Bronchial epithelial cell (primary cell): Measurements from ENCODE around the gene C17orf100. TPM values are rescaled to one million over a fixed set of nuclear protein-coding genes. Genes with fewer than 3 reads are reported as not detected.

Source experiments
- DNase-seq: peaks from one replicate; pipeline ENCODE4 v3.0.0-alpha.2; 2010; ENCODE audit warnings: low read depth
- FAIRE-seq: peaks from 2 replicates; lab custom pipeline; 2011; peaks lifted over from hg19 to GRCh38; lab: Jason Lieb, UNC
- H3K27me3 ChIP-seq: 2 replicates; pipeline ENCODE4 v1.5.1; 2011; ENCODE audit warnings: low read length; ENCODE audit not compliant: control insufficient read depth, insufficient read depth
- H3K36me3 ChIP-seq: 2 replicates; pipeline ENCODE4 v1.5.1; 2011; ENCODE audit warnings: low read length; ENCODE audit not compliant: control insufficient read depth, insufficient read depth
- H3K4me3 ChIP-seq: 2 replicates; pipeline ENCODE4 v1.5.1; 2011; ENCODE audit warnings: mild to moderate bottlenecking, low read depth, low read length, control low read depth
- CTCF ChIP-seq: IDR thresholded peaks from 2 replicates; pipeline ENCODE4 v1.5.1; 2011; ENCODE audit warnings: mild to moderate bottlenecking, moderate library complexity, low read length, control low read depth, inconsistent platforms; ENCODE audit not compliant: insufficient read depth, severe bottlenecking
- total RNA-seq: library from RNA; depleted of rRNA; stranded (reverse); fragments of >200 nt; gene quantifications from 2 replicates; pipeline ENCODE4 v1.2.1, GENCODE V29; 2014

C17orf100 gene
- total RNA-seq, 1 donor from 2014 or later = 0.53 TPM

- no peak for FAIRE-seq
- DNase-seq = no peak
- no peaks in the 10 kb centered on the region for H3K27me3 ChIP-seq
- no peak for TF ChIP-seq CTCF
- no peak overlapping the region for H3K4me3 ChIP-seq
- H3K36me3 ChIP-seq = peaks cover 2% of the 10 kb centered on the region
Observed at GRCh38 chr17:6611231-6611630, 40.3 kb upstream of the C17orf100 start.

- H3K4me3 ChIP-seq = no peak overlapping the region
- H3K27me3 ChIP-seq = no peaks in the 10 kb centered on the region
- no peak for TF ChIP-seq CTCF
- FAIRE-seq (no peak), DNase-seq (no peak)
- H3K36me3 ChIP-seq = peaks cover 4% of the 10 kb centered on the region
Observed at GRCh38 chr17:6623941-6624340, 27.6 kb upstream of the C17orf100 start.

- Histone ChIP-seq H3K4me3 (no peak overlapping the region), H3K27me3 (no peaks in the 10 kb centered on the region), H3K36me3 (peaks cover 3% of the 10 kb centered on the region)
- FAIRE-seq (no peak), DNase-seq (no peak)
- TF ChIP-seq CTCF = no peak
Observed at GRCh38 chr17:6626616-6627015, 24.9 kb upstream of the C17orf100 start.

- no peak overlapping the region for H3K4me3 ChIP-seq
- H3K36me3 ChIP-seq = peaks cover 3% of the 10 kb centered on the region
- peak; percentile 28 for DNase-seq
- H3K27me3 ChIP-seq = no peaks in the 10 kb centered on the region
- TF ChIP-seq CTCF = no peak
- FAIRE-seq = no peak
Observed at GRCh38 chr17:6627019-6627418, 24.5 kb upstream of the C17orf100 start.

GRCh38 chr17:6630390-6630789 lies 21.2 kb upstream of the C17orf100 start:
- no peak for FAIRE-seq
- no peak for TF ChIP-seq CTCF
- Histone ChIP-seq H3K27me3 (no peaks in the 10 kb centered on the region), H3K4me3 (no peak overlapping the region), H3K36me3 (peaks cover 9% of the 10 kb centered on the region)
- no peak for DNase-seq

GRCh38 chr17:6632530-6632929 lies 19.0 kb upstream of the C17orf100 start:
- H3K36me3 ChIP-seq = peaks cover 9% of the 10 kb centered on the region
- H3K27me3 ChIP-seq = no peaks in the 10 kb centered on the region
- H3K4me3 ChIP-seq = no peak overlapping the region
- FAIRE-seq = no peak
- no peak for DNase-seq
- no peak for TF ChIP-seq CTCF
